Upper lobe of right lung (tissue), 1 donor: Measurements from ENCODE around the gene EPB41L4B. TPM values are rescaled to one million over a fixed set of nuclear protein-coding genes. Genes with fewer than 3 reads are reported as not detected.

Experiments used
- ATAC-seq: fragments of 200-7000 bp; cut with Tn5 transposase; one replicate; pipeline ENCODE4 v1.9.1; 2020; ENCODE audit warnings: mild to moderate bottlenecking, moderate library complexity
- DNase-seq: peaks from one replicate; pipeline ENCODE4 v3.0.0-alpha.2; 2020
- H3K27ac ChIP-seq: fragments of 200-600 bp; one replicate; pipeline ENCODE4 v1.8.0; 2022
- H3K27me3 ChIP-seq: fragments of 200-600 bp; one replicate; pipeline ENCODE4 v1.8.0; 2022; ENCODE audit warnings: mild to moderate bottlenecking
- H3K36me3 ChIP-seq: fragments of 200-600 bp; one replicate; pipeline ENCODE4 v1.8.0; 2022
- H3K4me1 ChIP-seq: fragments of 200-600 bp; one replicate; pipeline ENCODE4 v1.8.0; 2022
- H3K4me3 ChIP-seq: fragments of 200-600 bp; one replicate; pipeline ENCODE4 v1.8.0; 2022; ENCODE audit warnings: mild to moderate bottlenecking
- H3K9me3 ChIP-seq: fragments of 200-600 bp; one replicate; pipeline ENCODE4 v1.8.0; 2022
- intact Hi-C: fragments of 100-400 bp; cut with DNase I; formaldehyde crosslinking; loops from one replicate; pipeline ENCODE4 v1.11.0; 2022
- total RNA-seq: library from RNA; stranded (reverse); fragmentation: NEBNext Ultra II Directional; extraction: Animal tissue kit (Norgen Biotek cat#: 25700); gene quantifications from one replicate; pipeline ENCODE4 v1.2.1, GENCODE V29; 2021
- TF ChIP-seq, protein P1 (sequence below): fragments of 200-600 bp; IDR thresholded peaks from one replicate; pipeline ENCODE4 v1.8.0; 2022; ENCODE audit warnings: antibody characterized with exemption
- donor health status: DM: no; HTN: yes; CAD: no; lungs with severe emphysema.

EPB41L4B gene
- total RNA-seq, 1 donor from 2014 or later = 10.1 TPM

DNA sequence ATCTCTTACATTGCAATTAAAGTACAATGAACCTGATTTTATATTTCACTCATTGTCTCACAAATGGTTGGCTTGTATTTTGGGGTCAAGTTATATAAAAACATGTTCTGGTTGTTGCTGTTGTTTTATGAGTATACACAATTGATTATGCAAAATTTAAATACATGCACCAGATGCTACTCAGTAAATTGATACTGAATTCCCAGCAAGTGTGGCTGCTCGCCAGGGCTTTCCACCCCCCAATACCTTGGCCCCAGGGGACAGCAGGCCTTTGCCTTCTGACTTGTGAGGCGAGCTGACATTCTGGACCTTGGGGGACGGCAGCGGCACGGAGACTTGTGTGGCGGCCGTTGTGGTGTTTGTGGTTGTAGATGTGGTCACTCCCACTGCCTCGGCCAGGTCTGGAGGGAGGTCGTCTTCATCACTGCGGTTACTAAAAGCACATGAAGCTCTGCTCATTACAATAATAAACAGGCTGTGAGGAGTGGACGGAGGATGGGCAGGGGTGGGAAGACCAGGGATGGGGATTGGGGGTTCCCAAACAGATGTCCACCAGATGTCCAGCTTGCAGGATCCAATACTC is 126.8 kb downstream of the EPB41L4B start:
- Histone ChIP-seq H3K36me3 (no peaks in the 10 kb centered on the region), H3K4me3 (no peak overlapping the region), H3K27ac (no peak overlapping the region), H3K9me3 (no peaks in the 10 kb centered on the region), H3K4me1 (no peaks in the 10 kb centered on the region), H3K27me3 (no peaks in the 10 kb centered on the region)
- ATAC-seq (no peak), DNase-seq (no peak)
- TF ChIP-seq, protein P1, sequence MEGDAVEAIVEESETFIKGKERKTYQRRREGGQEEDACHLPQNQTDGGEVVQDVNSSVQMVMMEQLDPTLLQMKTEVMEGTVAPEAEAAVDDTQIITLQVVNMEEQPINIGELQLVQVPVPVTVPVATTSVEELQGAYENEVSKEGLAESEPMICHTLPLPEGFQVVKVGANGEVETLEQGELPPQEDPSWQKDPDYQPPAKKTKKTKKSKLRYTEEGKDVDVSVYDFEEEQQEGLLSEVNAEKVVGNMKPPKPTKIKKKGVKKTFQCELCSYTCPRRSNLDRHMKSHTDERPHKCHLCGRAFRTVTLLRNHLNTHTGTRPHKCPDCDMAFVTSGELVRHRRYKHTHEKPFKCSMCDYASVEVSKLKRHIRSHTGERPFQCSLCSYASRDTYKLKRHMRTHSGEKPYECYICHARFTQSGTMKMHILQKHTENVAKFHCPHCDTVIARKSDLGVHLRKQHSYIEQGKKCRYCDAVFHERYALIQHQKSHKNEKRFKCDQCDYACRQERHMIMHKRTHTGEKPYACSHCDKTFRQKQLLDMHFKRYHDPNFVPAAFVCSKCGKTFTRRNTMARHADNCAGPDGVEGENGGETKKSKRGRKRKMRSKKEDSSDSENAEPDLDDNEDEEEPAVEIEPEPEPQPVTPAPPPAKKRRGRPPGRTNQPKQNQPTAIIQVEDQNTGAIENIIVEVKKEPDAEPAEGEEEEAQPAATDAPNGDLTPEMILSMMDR = no peak
- intact Hi-C loops = no loop called here

GRCh38 chr9:109192732-109193361 is 128.0 kb downstream of the EPB41L4B start:
- no peaks in the 10 kb centered on the region for H3K36me3 ChIP-seq
- H3K27ac ChIP-seq = no peak overlapping the region
- H3K9me3 ChIP-seq = no peaks in the 10 kb centered on the region
- TF ChIP-seq, protein P1 = no peak
- H3K4me1 ChIP-seq = no peaks in the 10 kb centered on the region
- DNase-seq (no peak), ATAC-seq (peak; percentile 60)
- intact Hi-C loops = no loop called here
- no peaks in the 10 kb centered on the region for H3K27me3 ChIP-seq
- no peak overlapping the region for H3K4me3 ChIP-seq

DNA sequence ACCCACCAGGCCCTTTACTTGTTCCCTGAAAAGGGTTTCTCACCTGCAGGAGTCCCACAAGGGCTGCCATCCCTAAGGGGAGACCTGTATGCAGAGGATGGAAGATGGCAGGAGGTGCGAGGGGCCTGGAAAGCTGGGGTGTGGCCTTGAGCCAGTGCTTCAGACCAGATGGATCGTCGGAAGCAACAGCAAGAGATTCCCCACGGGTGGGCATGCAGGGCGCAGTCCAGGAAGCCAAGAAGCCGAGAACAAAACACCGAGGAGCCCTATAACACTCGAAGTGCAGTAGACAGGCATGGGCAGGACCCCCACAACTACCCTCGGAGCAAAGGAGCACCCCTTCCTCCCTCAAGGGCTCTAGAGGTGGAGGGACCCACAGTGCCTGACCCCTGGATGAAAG is 129.1 kb downstream of the EPB41L4B start:
- TF ChIP-seq, protein P1 = no peak
- DNase-seq (no peak), ATAC-seq (no peak)
- no peak overlapping the region for H3K27ac ChIP-seq
- H3K4me3 ChIP-seq = no peak overlapping the region
- H3K36me3 ChIP-seq = no peaks in the 10 kb centered on the region
- intact Hi-C loops = no loop called here
- H3K9me3 ChIP-seq = no peaks in the 10 kb centered on the region
- no peaks in the 10 kb centered on the region for H3K4me1 ChIP-seq
- no peaks in the 10 kb centered on the region for H3K27me3 ChIP-seq

GRCh38 chr9:109190151-109190550 is 130.7 kb downstream of the EPB41L4B start:
- H3K9me3 ChIP-seq = no peaks in the 10 kb centered on the region
- no peaks in the 10 kb centered on the region for H3K27me3 ChIP-seq
- intact Hi-C loops = no loop called here
- no peak overlapping the region for H3K27ac ChIP-seq
- ATAC-seq = no peak
- H3K4me3 ChIP-seq = no peak overlapping the region
- DNase-seq = no peak
- TF ChIP-seq, protein P1 = no peak
- H3K4me1 ChIP-seq = no peaks in the 10 kb centered on the region
- no peaks in the 10 kb centered on the region for H3K36me3 ChIP-seq

DNA sequence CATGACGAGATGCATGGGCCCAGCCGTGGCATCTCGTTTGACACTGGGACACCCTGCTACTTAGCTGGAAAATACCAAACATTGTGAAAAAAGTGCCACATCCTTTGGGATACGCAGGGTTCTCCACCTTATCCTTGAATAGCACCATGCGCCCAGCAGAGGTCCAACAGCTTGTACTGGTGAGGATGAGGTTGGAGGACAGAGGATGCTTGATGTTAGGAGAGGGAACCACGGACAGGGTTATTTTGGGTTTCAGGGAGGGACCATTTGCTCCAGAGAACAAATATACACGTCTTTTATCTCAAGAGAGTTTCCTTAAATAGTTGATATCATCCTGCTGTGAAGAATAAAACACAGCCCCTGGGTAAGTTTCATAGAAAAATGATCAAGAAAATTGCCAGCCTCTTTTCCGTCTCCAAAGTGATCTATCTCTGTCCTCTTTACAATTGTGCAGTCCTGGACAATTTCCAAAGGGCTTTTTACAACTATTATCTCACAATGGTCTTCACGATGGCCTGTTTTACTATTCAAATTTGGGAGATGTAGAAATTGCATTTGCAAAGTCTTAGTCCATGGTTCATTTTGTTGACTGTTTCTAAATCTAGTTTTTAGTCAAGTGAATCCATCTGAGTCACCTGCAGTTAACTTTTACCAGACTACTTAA is 133.9 kb downstream of the EPB41L4B start:
- H3K9me3 ChIP-seq = no peaks in the 10 kb centered on the region
- H3K27ac ChIP-seq = no peak overlapping the region
- H3K4me3 ChIP-seq = no peak overlapping the region
- no peak for ATAC-seq
- no peaks in the 10 kb centered on the region for H3K36me3 ChIP-seq
- intact Hi-C loops = no loop called here
- DNase-seq = no peak
- H3K4me1 ChIP-seq = no peaks in the 10 kb centered on the region
- TF ChIP-seq, protein P1 = no peak
- no peaks in the 10 kb centered on the region for H3K27me3 ChIP-seq
